Measurements from ENCODE around the gene DTD1.

Gene DTD1

GRCh38 chr20:18653736-18654447 is 66.0 kb downstream of the DTD1 start:
- H3K27ac ChIP-seq (ENCODE audit: low read depth, low read length) = no peak overlapping the region

GRCh38 chr20:18654448-18654773 is 66.6 kb downstream of the DTD1 start:
- Histone ChIP-seq H3K4me3 (ENCODE audit: low read length) (no peak overlapping the region), H4K5ac (ENCODE audit: low read length) (no peak overlapping the region), H3K27ac (ENCODE audit: low read depth, low read length) (no peak overlapping the region), H2BK120ac (ENCODE audit: low read depth, low read length) (no peak overlapping the region), H3K23ac (ENCODE audit: low read length) (no peak overlapping the region), H2AK5ac (ENCODE audit: low read length) (no peak overlapping the region), H3K9ac (ENCODE audit: low read length) (no peak overlapping the region), H3K4ac (ENCODE audit: low read depth, low read length) (no peak overlapping the region), H2BK5ac (ENCODE audit: low read length) (no peak overlapping the region), H3K79me2 (ENCODE audit: control insufficient read depth, insufficient read depth, low read length) (no peaks in the 10 kb centered on the region), H3K56ac (ENCODE audit: low read length) (no peak overlapping the region), H3K36me3 (ENCODE audit: control insufficient read depth, insufficient read depth, low read length) (no peaks in the 10 kb centered on the region), H2BK15ac (replicated peaks; ENCODE audit: low read depth) (no peak overlapping the region), H4K8ac (ENCODE audit: low read depth, low read length) (no peak overlapping the region), H3K18ac (ENCODE audit: low read length) (no peak overlapping the region), H3K4me1 (ENCODE audit: control insufficient read depth, low read depth, low read length) (no peaks in the 10 kb centered on the region), H3K79me1 (ENCODE audit: low read length) (no peaks in the 10 kb centered on the region), H3K27me3 (ENCODE audit: insufficient read depth, low read length, poor library complexity) (no peaks in the 10 kb centered on the region), H3K4me2 (ENCODE audit: low read length) (no peak overlapping the region)
- WGBS (ENCODE audit: extremely low coverage, insufficient coverage, low lambda C conversion rate) = no CpG with 5 or more reads among the region's 1 CpG
- no peak for DNase-seq

More at GRCh38 chr20:18653736-18654447, 66.0 kb downstream of the DTD1 start:
- Histone ChIP-seq H2BK120ac (ENCODE audit: low read depth, low read length) (no peak overlapping the region), H3K56ac (ENCODE audit: low read length) (no peak overlapping the region), H3K9ac (ENCODE audit: low read length) (no peak overlapping the region), H3K79me1 (ENCODE audit: low read length) (no peaks in the 10 kb centered on the region), H2AK5ac (ENCODE audit: low read length) (no peak overlapping the region), H3K18ac (ENCODE audit: low read length) (no peak overlapping the region), H3K23ac (ENCODE audit: low read length) (no peak overlapping the region), H4K5ac (ENCODE audit: low read length) (no peak overlapping the region), H3K4me3 (ENCODE audit: low read length) (no peak overlapping the region), H2BK15ac (replicated peaks; ENCODE audit: low read depth) (no peak overlapping the region), H3K4ac (ENCODE audit: low read depth, low read length) (no peak overlapping the region), H3K27me3 (ENCODE audit: insufficient read depth, low read length, poor library complexity) (no peaks in the 10 kb centered on the region), H3K36me3 (ENCODE audit: control insufficient read depth, insufficient read depth, low read length) (no peaks in the 10 kb centered on the region), H3K4me1 (ENCODE audit: control insufficient read depth, low read depth, low read length) (no peaks in the 10 kb centered on the region), H3K79me2 (ENCODE audit: control insufficient read depth, insufficient read depth, low read length) (no peaks in the 10 kb centered on the region), H2BK5ac (ENCODE audit: low read length) (no peak overlapping the region), H3K4me2 (ENCODE audit: low read length) (no peak overlapping the region), H4K8ac (ENCODE audit: low read depth, low read length) (no peak overlapping the region)
- WGBS (ENCODE audit: extremely low coverage, insufficient coverage, low lambda C conversion rate) = no CpG with 5 or more reads among the region's 1 CpG
- no peak for DNase-seq

GRCh38 chr20:18657575-18657974 is 69.7 kb downstream of the DTD1 start:
- Histone ChIP-seq H3K56ac (ENCODE audit: low read length) (no peak overlapping the region), H3K4me3 (ENCODE audit: low read length) (no peak overlapping the region)
- WGBS (ENCODE audit: extremely low coverage, insufficient coverage, low lambda C conversion rate) = no CpG with 5 or more reads among the region's 4 CpGs

GRCh38 chr20:18662279-18663040 is 74.6 kb downstream of the DTD1 start:
- no peak overlapping the region for H4K5ac ChIP-seq (ENCODE audit: low read length)
- no peaks in the 10 kb centered on the region for H3K79me1 ChIP-seq (ENCODE audit: low read length)
- H3K4me1 ChIP-seq (ENCODE audit: control insufficient read depth, low read depth, low read length) = no peaks in the 10 kb centered on the region
- no peak overlapping the region for H3K4me2 ChIP-seq (ENCODE audit: low read length)
- no peak overlapping the region for H3K18ac ChIP-seq (ENCODE audit: low read length)
- no peak overlapping the region for H2AK5ac ChIP-seq (ENCODE audit: low read length)
- H3K27ac ChIP-seq (ENCODE audit: low read depth, low read length) = no peak overlapping the region
- H3K4ac ChIP-seq (ENCODE audit: low read depth, low read length) = no peak overlapping the region
- no peak overlapping the region for H3K23ac ChIP-seq (ENCODE audit: low read length)
- no peak overlapping the region for H2BK15ac ChIP-seq (replicated peaks; ENCODE audit: low read depth)
- H3K56ac ChIP-seq (ENCODE audit: low read length) = no peak overlapping the region
- DNase-seq = no peak
- no peak overlapping the region for H3K4me3 ChIP-seq (ENCODE audit: low read length)
- H2BK120ac ChIP-seq (ENCODE audit: low read depth, low read length) = no peak overlapping the region
- H3K36me3 ChIP-seq (ENCODE audit: control insufficient read depth, insufficient read depth, low read length) = no peaks in the 10 kb centered on the region
- no CpG with 5 or more reads among the region's 6 CpGs for WGBS (ENCODE audit: extremely low coverage, insufficient coverage, low lambda C conversion rate)
- no peaks in the 10 kb centered on the region for H3K27me3 ChIP-seq (ENCODE audit: insufficient read depth, low read length, poor library complexity)
- H2BK5ac ChIP-seq (ENCODE audit: low read length) = no peak overlapping the region
- no peaks in the 10 kb centered on the region for H3K79me2 ChIP-seq (ENCODE audit: control insufficient read depth, insufficient read depth, low read length)
- no peak overlapping the region for H4K8ac ChIP-seq (ENCODE audit: low read depth, low read length)
- no peak overlapping the region for H3K9ac ChIP-seq (ENCODE audit: low read length)

More at GRCh38 chr20:18657575-18657974, 69.7 kb downstream of the DTD1 start:
- Histone ChIP-seq H3K4me2 (ENCODE audit: low read length) (no peak overlapping the region), H3K36me3 (ENCODE audit: control insufficient read depth, insufficient read depth, low read length) (no peaks in the 10 kb centered on the region), H3K79me1 (ENCODE audit: low read length) (no peaks in the 10 kb centered on the region), H3K23ac (ENCODE audit: low read length) (no peak overlapping the region), H4K8ac (ENCODE audit: low read depth, low read length) (no peak overlapping the region), H3K27ac (ENCODE audit: low read depth, low read length) (no peak overlapping the region), H3K4me1 (ENCODE audit: control insufficient read depth, low read depth, low read length) (no peaks in the 10 kb centered on the region), H3K18ac (ENCODE audit: low read length) (no peak overlapping the region), H2AK5ac (ENCODE audit: low read length) (no peak overlapping the region), H4K5ac (ENCODE audit: low read length) (no peak overlapping the region), H2BK120ac (ENCODE audit: low read depth, low read length) (no peak overlapping the region), H3K4ac (ENCODE audit: low read depth, low read length) (no peak overlapping the region), H3K9ac (ENCODE audit: low read length) (no peak overlapping the region), H2BK15ac (replicated peaks; ENCODE audit: low read depth) (no peak overlapping the region), H2BK5ac (ENCODE audit: low read length) (no peak overlapping the region), H3K79me2 (ENCODE audit: control insufficient read depth, insufficient read depth, low read length) (no peaks in the 10 kb centered on the region), H3K27me3 (ENCODE audit: insufficient read depth, low read length, poor library complexity) (no peaks in the 10 kb centered on the region)
- DNase-seq = no peak

- no peak overlapping the region for H3K18ac ChIP-seq (ENCODE audit: low read length)
- H2BK15ac ChIP-seq (replicated peaks; ENCODE audit: low read depth) = no peak overlapping the region
- H4K5ac ChIP-seq (ENCODE audit: low read length) = no peak overlapping the region
- no CpG with 5 or more reads among the region's 2 CpGs for WGBS (ENCODE audit: extremely low coverage, insufficient coverage, low lambda C conversion rate)
- H3K4ac ChIP-seq (ENCODE audit: low read depth, low read length) = no peak overlapping the region
- no peak overlapping the region for H2AK5ac ChIP-seq (ENCODE audit: low read length)
- H3K9ac ChIP-seq (ENCODE audit: low read length) = no peak overlapping the region
- no peak overlapping the region for H3K4me3 ChIP-seq (ENCODE audit: low read length)
- no peak overlapping the region for H3K56ac ChIP-seq (ENCODE audit: low read length)
- H4K8ac ChIP-seq (ENCODE audit: low read depth, low read length) = no peak overlapping the region
- no peak overlapping the region for H3K23ac ChIP-seq (ENCODE audit: low read length)
- no peak overlapping the region for H2BK5ac ChIP-seq (ENCODE audit: low read length)
- no peaks in the 10 kb centered on the region for H3K27me3 ChIP-seq (ENCODE audit: insufficient read depth, low read length, poor library complexity)
- H3K79me2 ChIP-seq (ENCODE audit: control insufficient read depth, insufficient read depth, low read length) = no peaks in the 10 kb centered on the region
- no peaks in the 10 kb centered on the region for H3K4me1 ChIP-seq (ENCODE audit: control insufficient read depth, low read depth, low read length)
- H2BK120ac ChIP-seq (ENCODE audit: low read depth, low read length) = no peak overlapping the region
- DNase-seq = no peak
- no peak overlapping the region for H3K4me2 ChIP-seq (ENCODE audit: low read length)
- no peak overlapping the region for H3K27ac ChIP-seq (ENCODE audit: low read depth, low read length)
- H3K36me3 ChIP-seq (ENCODE audit: control insufficient read depth, insufficient read depth, low read length) = no peaks in the 10 kb centered on the region
- H3K79me1 ChIP-seq (ENCODE audit: low read length) = no peaks in the 10 kb centered on the region
These were observed 76.1 kb downstream of the DTD1 start for GRCh38 chr20:18663932-18664331.

Measured in mesendoderm (in vitro differentiated cells).